K562 (cell line): Measurements from ENCODE around the gene AGAP3. TPM values are rescaled to one million over a fixed set of nuclear protein-coding genes. Genes with fewer than 3 reads are reported as not detected.
A peak's percentile ranks its signal among the peaks of the same experiment; 100 is the strongest.

Experiments
- ARID3A ChIP-seq: IDR thresholded peaks from 2 replicates; pipeline ENCODE4 v1.6.1; 2012; ENCODE audit warnings: low read depth, low read length, improper control_type of control experiment, borderline replicate concordance
- GTF2B ChIP-seq: IDR thresholded peaks from 2 replicates; pipeline ENCODE4 v1.6.1; 2011; ENCODE audit not compliant: insufficient read length; ENCODE audit errors: extremely low read depth
- HBP1 ChIP-seq: fragments of 450-650 bp; formaldehyde crosslinking; IDR thresholded peaks from 2 replicates; pipeline ENCODE4 v1.4.0; 2022; ENCODE audit warnings: missing genetic modification characterization
- HINFP ChIP-seq: fragments of 450-650 bp; conservative IDR thresholded peaks from 2 replicates; pipeline ENCODE4 v1.6.1; 2016; ENCODE audit warnings: missing genetic modification characterization, low read depth, mild to moderate bottlenecking, control low read depth, missing compliant biosample characterization
- HMGXB4 ChIP-seq: sonication (generic); formaldehyde crosslinking; IDR thresholded peaks from 2 replicates; pipeline ENCODE4 v1.8.1; 2023; ENCODE audit warnings: mild to moderate bottlenecking, missing genetic modification reagents
- ID3 ChIP-seq, 2 experiments: fragments of 250-450 bp in 1 of 2; fragments of 450-650 bp in 1 of 2; sonication (Bioruptor Pico) in 1 of 2; IDR thresholded peaks; 2 replicates each; pipeline versions ENCODE4 v1.6.1 to v1.8.0; 2016 to 2021; ENCODE audit warnings: mild to moderate bottlenecking in 2 of 2, moderate library complexity in 2 of 2, missing compliant biosample characterization in 1 of 2, missing genetic modification characterization in 1 of 2
- MCM7 ChIP-seq, 2 experiments: fragments of 450-650 bp; IDR thresholded peaks; 2 replicates each; pipeline ENCODE4 v1.6.1; 2016 to 2018
- MNT ChIP-seq, 2 experiments: fragments of 450-650 bp; conservative IDR thresholded peaks; 2 replicates each; pipeline ENCODE4 v1.6.1; 2017; ENCODE audit warnings: mild to moderate bottlenecking in 2 of 2, moderate library complexity in 2 of 2
- NFIX ChIP-seq: fragments of 250-450 bp; sonication (Bioruptor Pico); IDR thresholded peaks from 2 replicates; pipeline ENCODE4 v1.4.0; 2020; ENCODE audit warnings: low read depth, mild to moderate bottlenecking, moderate library complexity
- NFXL1 ChIP-seq: fragments of 450-650 bp; formaldehyde crosslinking; IDR thresholded peaks from 2 replicates; pipeline ENCODE4 v1.4.0; 2021; ENCODE audit warnings: mild to moderate bottlenecking
- PHF8 ChIP-seq: fragments of 200-600 bp; sonication (generic); IDR thresholded peaks from 2 replicates; pipeline ENCODE4 v1.6.1; 2012; ENCODE audit warnings: mixed run types, mild to moderate bottlenecking, inconsistent platforms, low read length, moderate library complexity, borderline replicate concordance
- SMARCC2 ChIP-seq: fragments of 450-650 bp; IDR thresholded peaks from 2 replicates; pipeline ENCODE4 v1.6.1; 2017; ENCODE audit warnings: antibody characterized with exemption, moderate library complexity, mild to moderate bottlenecking, low read depth
- WHSC1 ChIP-seq: IDR thresholded peaks from one replicate; pipeline ENCODE4 v1.6.1; 2012; ENCODE audit warnings: low read length, control low read depth, inconsistent platforms
- ZNF436 ChIP-seq: fragments of 250-450, 450-650 bp; sonication (Bioruptor Pico); formaldehyde crosslinking; IDR thresholded peaks from 2 replicates; pipeline ENCODE4 v1.7.0; 2020; ENCODE audit warnings: mild to moderate bottlenecking
- ZNF639 ChIP-seq, 2 experiments: fragments of 200-800 bp in 1 of 2; sonication (Bioruptor generic) in 1 of 2; sonication (generic) in 1 of 2; formaldehyde crosslinking in 1 of 2; IDR thresholded peaks in 1 of 2; conservative IDR thresholded peaks in 1 of 2; 2 replicates each; pipeline versions ENCODE4 v1.5.0 to v1.6.1; 2016 to 2020; ENCODE audit warnings: missing compliant biosample characterization in 1 of 2, missing genetic modification characterization in 1 of 2, missing genetic modification reagents in 1 of 2
- polyA plus RNA-seq, 8 experiments: library from polyadenylated mRNA; depleted of rRNA in 4 of 8; stranded (reverse) in 5 of 8; unstranded in 3 of 8; fragments of >200 nt; fragmentation: Nextera tagmentation in 2 of 8; fragmentation: Illumina TruSeq in 1 of 8; extraction: Ambion mirVana in 2 of 8; extraction: Trizol in 1 of 8; gene quantifications; 2 replicates each; pipeline versions ENCODE4 v1.2.1 to v1.2.3, GENCODE V29; 2011 to 2014; ENCODE audit warnings: inconsistent platforms in 1 of 8, missing spikeins in 1 of 8
- total RNA-seq, 7 experiments: library from RNA; depleted of rRNA in 6 of 7; stranded (reverse); fragments of >200 nt in 6 of 7; fragmentation: Illumina TruSeq in 2 of 7; extraction: Trizol in 2 of 7; gene quantifications; 2 replicates each; pipeline versions ENCODE4 v1.2.1 to v1.2.3, GENCODE V29; 2011 to 2021; ENCODE audit warnings: low replicate concordance in 1 of 7

The AGAP3 gene
- total and polyA plus RNA-seq, 9 of the 15 experiments (the other 6 are each of a cell fraction or from before 2014, with no cell fraction given), result 3.4 to 208 (median 62.2) TPM

- no peak; the same call in 1 of the 2 replicates for TF ChIP-seq HMGXB4 (CRISPR knock-in tag)
- no peak for TF ChIP-seq MNT (conservative IDR thresholded peaks at IDR 0.05)
- TF ChIP-seq SMARCC2, result no peak
- TF ChIP-seq NFXL1, result no peak
- no peak for TF ChIP-seq GTF2B
- TF ChIP-seq WHSC1, result no peak
- no peak for TF ChIP-seq ZNF436 (CRISPR knock-in tag)
- TF ChIP-seq HBP1 (CRISPR knock-in tag), result no peak
- TF ChIP-seq HINFP (tag), result no peak
- no peak for TF ChIP-seq NFIX (CRISPR knock-in tag)
- TF ChIP-seq PHF8, result peak; percentile 14; the same call in 1 of the 2 replicates
- no peak for TF ChIP-seq ID3 (CRISPR knock-in tag; IDR thresholded peaks at IDR 0.05)
- TF ChIP-seq ID3 (tag; IDR thresholded peaks at IDR 0.05), result no peak
- TF ChIP-seq ARID3A, result no peak
- no peak for TF ChIP-seq MCM7 (IDR thresholded peaks at IDR 0.05)
- peak in 1 of 2 experiments; percentile 46; a peak in 2 of 4 replicates for TF ChIP-seq ZNF639 (CRISPR knock-in tag; conservative IDR thresholded peaks at IDR 0.05 in 1 of 2, IDR thresholded peaks at IDR 0.05 in 1 of 2)
These were observed 548 bp downstream of the AGAP3 start (continued) for GRCh38 chr7:151086802-151087244.
